Stimulated activated effector memory CD8-positive, alpha-beta T cell treated with anti-CD3 and anti-CD28 coated beads, Interleukin-12 subunit alpha, Interleukin-12 subunit beta, amount 100 ng/mL, for 72 hours (primary cell): Measurements from ENCODE around the gene MYOZ3.

Source experiments
- ATAC-seq: fragments of 150-1000 bp; cut with Tn5 transposase; 2 replicates; pipeline ENCODE4 v1.10.0; 2021
- DNase-seq, 2 donors: peaks; one replicate each; pipeline ENCODE4 v3.0.0; 2021 to 2022; ENCODE audit warnings: low spot score in 2 of 2
- H3K27ac Mint-ChIP-seq: one replicate; pipeline ENCODE4 v1.8.0; 2022; ENCODE audit warnings: mild to moderate bottlenecking, mixed read lengths
- H3K36me3 Mint-ChIP-seq: one replicate; pipeline ENCODE4 v1.8.0; 2022; ENCODE audit warnings: mild to moderate bottlenecking, mixed read lengths
- H3K4me1 Mint-ChIP-seq: one replicate; pipeline ENCODE4 v1.8.0; 2022; ENCODE audit warnings: mixed read lengths
- H3K4me3 Mint-ChIP-seq: one replicate; pipeline ENCODE4 v1.8.0; 2022; ENCODE audit warnings: mild to moderate bottlenecking, mixed read lengths
- H3K9me3 Mint-ChIP-seq: one replicate; pipeline ENCODE4 v1.8.0; 2022; ENCODE audit warnings: mixed read lengths

Gene MYOZ3

DNA sequence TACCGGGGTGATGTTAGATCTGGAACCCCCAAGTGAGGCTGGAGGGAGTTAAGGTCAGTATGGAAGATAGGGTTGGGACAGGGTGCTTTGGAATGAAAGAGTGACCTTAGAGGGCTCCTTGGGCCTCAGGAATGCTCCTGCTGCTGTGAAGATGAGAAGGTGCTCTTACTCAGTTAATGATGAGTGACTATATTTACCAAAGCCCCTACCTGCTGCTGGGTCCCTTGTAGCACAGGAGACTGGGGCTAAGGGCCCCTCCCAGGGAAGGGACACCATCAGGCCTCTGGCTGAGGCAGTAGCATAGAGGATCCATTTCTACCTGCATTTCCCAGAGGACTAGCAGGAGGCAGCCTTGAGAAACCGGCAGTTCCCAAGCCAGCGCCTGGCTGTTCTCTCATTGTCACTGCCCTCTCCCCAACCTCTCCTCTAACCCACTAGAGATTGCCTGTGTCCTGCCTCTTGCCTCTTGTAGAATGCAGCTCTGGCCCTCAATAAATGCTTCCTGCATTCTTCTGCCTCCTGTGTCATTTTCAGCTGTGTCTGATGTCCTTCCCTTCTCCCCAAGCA, 2.3 kb upstream of the MYOZ3 start:
- Mint-ChIP-seq H3K9me3 (no peaks in the 10 kb centered on the region), H3K4me3 (no peak overlapping the region), H3K36me3 (no peaks in the 10 kb centered on the region), H3K4me1 (peaks cover 5% of the 10 kb centered on the region), H3K27ac (no peak overlapping the region)
- DNase-seq = no peak
- ATAC-seq = no peak

DNA sequence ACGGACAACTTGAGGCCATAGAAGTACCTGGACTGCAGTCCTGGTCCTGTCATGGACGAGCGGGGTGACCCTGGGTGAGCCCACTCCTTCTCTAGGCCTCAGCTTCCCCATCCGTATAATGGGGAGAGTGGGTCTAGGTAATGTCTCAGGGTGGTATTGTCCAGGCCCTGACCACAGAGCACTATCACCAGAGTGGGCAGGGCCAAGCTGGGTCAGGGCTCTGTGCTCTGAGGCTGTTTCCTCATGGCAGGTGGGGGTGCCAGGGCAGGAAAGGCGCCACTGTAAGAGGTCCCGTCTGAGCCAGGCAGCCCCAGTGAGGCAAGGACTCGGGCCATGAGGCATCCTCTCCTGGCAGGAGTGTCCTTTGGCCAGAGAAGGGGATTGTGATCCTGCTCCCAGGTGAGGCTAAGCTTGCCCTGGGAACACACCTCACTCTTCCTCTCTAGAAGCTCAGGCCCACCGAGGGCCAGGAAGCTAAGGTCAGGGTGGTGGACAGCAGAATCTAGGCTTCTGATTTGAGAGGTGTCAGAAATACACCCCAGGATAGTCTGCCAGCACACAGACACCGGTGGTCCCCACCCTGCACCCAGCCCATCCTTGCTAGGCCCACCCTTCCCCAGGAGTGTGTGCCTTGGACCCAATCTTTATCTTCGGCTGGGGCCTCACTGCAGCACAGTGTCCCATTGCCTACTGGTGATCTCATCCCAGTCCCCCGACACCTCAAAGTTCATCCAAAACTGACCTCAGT, 1.5 kb upstream of the MYOZ3 start:
- DNase-seq (no peak), ATAC-seq (no peak)
- peaks cover 5% of the 10 kb centered on the region for H3K4me1 Mint-ChIP-seq
- no peak overlapping the region for H3K27ac Mint-ChIP-seq
- H3K4me3 Mint-ChIP-seq = no peak overlapping the region
- H3K36me3 Mint-ChIP-seq = no peaks in the 10 kb centered on the region
- H3K9me3 Mint-ChIP-seq = no peaks in the 10 kb centered on the region

DNA sequence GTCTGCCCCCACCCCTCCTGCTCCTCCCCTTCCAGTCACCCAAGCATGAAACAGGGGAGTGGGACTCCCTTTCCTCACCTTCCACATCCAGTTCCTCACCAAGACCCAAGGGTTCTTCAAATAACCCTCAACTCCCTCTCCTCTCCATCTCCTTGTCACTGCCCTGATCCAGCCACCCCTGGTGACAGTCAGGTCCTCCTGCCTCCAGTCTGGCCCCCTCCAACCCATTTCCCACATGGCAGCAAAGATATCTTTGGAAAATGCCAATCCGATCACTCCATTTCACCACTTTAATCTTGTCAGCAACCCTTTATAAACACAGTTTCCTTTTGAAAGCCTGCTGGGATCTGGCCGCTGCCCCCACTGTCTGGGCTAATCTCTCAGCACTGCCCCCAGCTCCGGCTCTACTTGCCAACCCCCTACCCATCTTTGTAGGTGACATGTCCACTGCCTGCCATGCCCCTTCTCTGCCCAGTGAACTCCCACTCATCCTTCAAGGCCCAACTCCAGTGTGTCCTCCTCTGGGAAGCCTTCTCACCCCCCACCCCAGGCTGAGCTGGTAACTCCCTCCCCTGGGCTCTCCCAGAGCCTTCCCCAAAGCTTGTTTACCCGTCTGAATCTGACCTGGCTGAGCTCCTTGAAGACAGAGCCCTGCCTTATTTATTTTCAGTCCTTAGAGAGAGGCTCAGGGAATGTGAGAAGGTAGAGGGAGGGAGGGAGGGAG, 781 bp upstream of the MYOZ3 start:
- DNase-seq (no peak), ATAC-seq (no peak)
- H3K36me3 Mint-ChIP-seq = no peaks in the 10 kb centered on the region
- H3K4me3 Mint-ChIP-seq = no peak overlapping the region
- H3K4me1 Mint-ChIP-seq = peaks cover 5% of the 10 kb centered on the region
- no peaks in the 10 kb centered on the region for H3K9me3 Mint-ChIP-seq
- no peak overlapping the region for H3K27ac Mint-ChIP-seq

DNA sequence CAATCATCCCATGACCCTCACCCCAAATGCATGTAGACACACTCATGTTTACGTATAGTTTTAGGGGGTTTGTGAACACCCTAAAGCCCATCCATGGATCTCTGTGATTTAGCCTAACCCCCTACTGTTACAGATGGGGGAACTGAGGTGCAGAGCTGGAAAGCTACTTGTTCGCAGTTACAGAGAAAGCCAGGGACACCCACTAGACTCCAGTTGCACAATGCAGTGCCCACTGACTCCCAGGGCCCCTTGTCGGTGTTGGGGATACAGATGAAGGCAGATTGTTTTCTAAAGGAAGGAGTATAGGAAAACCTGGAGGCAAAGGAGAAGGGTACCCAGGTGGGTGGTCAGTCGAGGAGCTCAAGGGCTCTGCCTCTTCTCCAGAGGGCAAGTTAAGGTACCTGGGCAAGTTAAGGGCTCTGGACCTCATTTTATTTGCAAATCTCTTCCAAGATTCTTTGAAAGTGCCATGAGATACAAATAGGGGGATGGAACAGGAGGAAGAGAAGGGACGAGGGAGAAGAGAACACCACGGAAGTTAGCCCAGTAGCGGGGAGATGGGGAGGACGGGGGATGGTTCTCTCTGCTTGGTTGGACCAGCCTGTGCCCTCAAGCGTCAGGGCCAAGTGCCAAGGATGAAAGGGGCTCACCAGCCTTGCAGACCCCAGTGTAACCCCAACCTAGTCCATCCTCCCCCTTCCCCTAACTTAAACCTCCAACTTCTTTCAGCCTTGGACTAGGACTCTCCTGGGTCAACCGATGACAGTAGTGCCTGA, 958 bp downstream of the MYOZ3 start:
- H3K36me3 Mint-ChIP-seq = no peaks in the 10 kb centered on the region
- H3K9me3 Mint-ChIP-seq = no peaks in the 10 kb centered on the region
- no peak for DNase-seq
- H3K27ac Mint-ChIP-seq = no peak overlapping the region
- peaks cover 5% of the 10 kb centered on the region for H3K4me1 Mint-ChIP-seq
- H3K4me3 Mint-ChIP-seq = no peak overlapping the region
- no peak for ATAC-seq

DNA sequence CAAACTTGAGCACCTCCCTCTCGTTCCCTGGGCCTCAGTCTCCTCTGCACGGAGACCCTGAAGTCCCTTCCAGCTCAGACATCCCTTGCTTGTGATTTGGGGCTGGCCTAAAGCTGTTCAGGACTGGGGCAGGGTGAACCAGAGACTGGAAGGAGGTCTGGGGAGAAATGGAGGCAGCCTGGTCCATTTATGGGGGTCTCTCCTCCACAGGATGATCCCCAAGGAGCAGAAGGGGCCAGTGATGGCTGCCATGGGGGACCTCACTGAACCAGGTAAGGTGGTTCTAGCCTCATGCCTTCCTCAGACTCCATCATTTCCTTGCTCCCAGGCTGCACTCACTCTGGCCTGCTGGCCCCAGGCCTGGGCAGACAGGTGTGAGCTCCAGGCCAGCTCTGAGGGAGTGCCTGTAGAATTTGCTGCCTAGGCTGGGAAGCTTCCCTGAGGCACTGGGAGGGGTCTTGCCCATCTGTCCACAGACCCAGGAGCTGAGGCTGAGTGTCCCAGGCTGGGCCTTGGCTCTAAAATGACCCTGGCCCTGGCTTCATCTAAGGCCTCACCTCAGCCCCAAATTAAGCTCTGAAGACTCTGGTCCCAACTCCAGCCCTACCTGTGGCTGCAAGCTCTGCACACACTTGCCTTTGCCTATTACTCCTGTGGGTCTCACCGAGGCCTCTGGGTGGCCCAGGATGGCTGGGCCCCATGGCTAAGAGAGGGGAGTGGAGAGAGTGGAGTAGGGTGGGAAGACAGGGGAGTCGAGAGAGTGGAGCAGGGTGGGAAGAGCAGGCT, 1.9 kb downstream of the MYOZ3 start:
- Mint-ChIP-seq H3K4me3 (no peak overlapping the region), H3K36me3 (no peaks in the 10 kb centered on the region), H3K27ac (no peak overlapping the region), H3K4me1 (no peaks in the 10 kb centered on the region), H3K9me3 (no peaks in the 10 kb centered on the region)
- ATAC-seq (no peak), DNase-seq (no peak)

DNA sequence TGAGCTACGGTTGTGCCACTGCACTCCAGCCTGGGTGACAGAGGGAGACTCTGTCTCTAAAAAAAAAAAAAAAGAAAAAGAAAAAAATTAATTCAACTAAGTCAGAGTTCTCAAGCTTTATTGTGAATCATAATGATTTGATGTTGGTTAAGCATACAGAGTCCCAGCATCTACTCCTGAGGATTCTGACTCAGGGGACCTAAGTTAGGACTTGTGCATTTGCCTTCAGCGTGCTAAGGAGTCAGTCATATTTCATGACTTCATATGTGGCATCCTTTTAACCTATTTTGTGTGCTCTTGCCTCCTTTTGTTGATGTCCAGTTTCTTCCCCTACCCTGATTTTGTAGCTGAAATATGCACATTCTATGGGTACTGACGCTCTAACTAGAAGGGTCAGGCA, 2.9 kb downstream of the MYOZ3 start:
- Mint-ChIP-seq H3K36me3 (no peaks in the 10 kb centered on the region), H3K4me1 (no peaks in the 10 kb centered on the region), H3K4me3 (no peak overlapping the region), H3K27ac (no peak overlapping the region), H3K9me3 (no peaks in the 10 kb centered on the region)
- ATAC-seq = no peak
- no peak for DNase-seq

DNA sequence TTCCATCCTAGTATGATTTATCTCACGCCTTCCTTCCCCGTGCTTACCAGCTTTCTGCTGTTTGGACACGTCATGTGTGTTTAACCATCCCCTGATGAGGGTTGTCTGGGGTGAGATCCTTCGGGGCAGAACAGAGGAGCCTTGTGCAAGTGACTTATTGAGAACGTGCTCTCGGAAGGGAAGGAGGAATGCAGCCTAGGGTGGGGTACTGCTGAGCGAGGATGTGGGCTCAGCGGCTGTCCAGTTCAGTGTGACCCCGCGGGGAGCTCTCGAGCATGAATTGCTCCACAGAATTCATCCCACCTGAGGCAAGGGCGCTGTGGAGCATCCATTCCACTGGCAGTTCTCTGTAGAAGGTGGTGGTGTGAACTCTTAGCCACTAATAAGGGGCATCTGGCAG, 4.0 kb downstream of the MYOZ3 start:
- ATAC-seq (no peak), DNase-seq (no peak)
- H3K4me3 Mint-ChIP-seq = no peak overlapping the region
- H3K4me1 Mint-ChIP-seq = no peaks in the 10 kb centered on the region
- no peak overlapping the region for H3K27ac Mint-ChIP-seq
- H3K36me3 Mint-ChIP-seq = no peaks in the 10 kb centered on the region
- H3K9me3 Mint-ChIP-seq = no peaks in the 10 kb centered on the region

DNA sequence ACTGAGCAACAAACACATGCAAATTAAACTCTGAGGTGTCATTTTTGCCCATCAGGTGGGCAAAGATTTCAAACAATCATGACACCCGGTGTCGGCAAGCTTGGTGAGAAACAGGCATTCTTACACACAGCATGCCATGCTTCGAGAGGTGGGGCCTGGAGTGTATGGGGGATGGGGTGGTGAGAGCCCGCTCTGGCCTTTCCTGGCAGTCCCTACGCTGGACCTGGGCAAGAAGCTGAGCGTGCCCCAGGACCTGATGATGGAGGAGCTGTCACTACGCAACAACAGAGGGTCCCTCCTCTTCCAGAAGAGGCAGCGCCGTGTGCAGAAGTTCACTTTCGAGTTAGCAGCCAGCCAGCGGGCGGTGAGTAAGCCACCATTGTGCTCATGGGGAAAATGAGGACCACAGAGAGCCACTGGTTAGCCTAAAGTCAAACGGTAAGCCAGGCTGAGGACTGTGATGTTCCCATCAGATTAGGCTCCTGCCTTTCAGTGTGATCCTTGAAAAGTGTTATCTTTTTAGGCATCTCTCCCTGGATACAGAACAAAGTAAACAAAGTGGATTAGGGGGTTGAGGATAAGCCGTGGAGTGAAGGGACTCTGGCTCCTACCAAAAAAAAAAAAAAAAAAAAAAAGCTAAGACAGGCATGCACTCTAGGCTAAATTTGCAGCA, 9.4 kb downstream of the MYOZ3 start:
- Mint-ChIP-seq H3K36me3 (no peaks in the 10 kb centered on the region), H3K27ac (no peak overlapping the region), H3K9me3 (no peaks in the 10 kb centered on the region), H3K4me1 (no peaks in the 10 kb centered on the region), H3K4me3 (peak overlapping the region; percentile 70)
- DNase-seq (no peak), ATAC-seq (no peak)

DNA sequence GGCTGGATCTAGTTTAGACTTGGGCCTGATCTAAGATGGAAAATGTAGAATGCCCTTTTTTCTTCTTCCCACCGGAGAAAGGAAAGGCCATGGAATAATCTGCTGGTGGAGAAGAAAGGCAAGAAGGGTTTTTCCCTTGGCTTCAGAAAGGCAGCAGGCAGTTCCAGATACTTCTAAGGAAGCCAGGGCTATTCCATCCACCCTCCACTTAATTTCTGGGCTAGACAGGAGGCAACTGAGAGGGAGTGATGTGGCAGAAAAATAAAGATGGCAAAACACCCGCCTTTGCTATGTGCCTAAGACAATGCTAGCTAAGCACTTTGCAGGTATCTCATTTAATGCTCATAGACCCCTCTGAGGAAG, 9.9 kb downstream of the MYOZ3 start:
- no peak for ATAC-seq
- no peaks in the 10 kb centered on the region for H3K4me1 Mint-ChIP-seq
- H3K27ac Mint-ChIP-seq = no peak overlapping the region
- DNase-seq = no peak
- no peaks in the 10 kb centered on the region for H3K36me3 Mint-ChIP-seq
- H3K4me3 Mint-ChIP-seq = peak overlapping the region; percentile 70
- no peaks in the 10 kb centered on the region for H3K9me3 Mint-ChIP-seq

DNA sequence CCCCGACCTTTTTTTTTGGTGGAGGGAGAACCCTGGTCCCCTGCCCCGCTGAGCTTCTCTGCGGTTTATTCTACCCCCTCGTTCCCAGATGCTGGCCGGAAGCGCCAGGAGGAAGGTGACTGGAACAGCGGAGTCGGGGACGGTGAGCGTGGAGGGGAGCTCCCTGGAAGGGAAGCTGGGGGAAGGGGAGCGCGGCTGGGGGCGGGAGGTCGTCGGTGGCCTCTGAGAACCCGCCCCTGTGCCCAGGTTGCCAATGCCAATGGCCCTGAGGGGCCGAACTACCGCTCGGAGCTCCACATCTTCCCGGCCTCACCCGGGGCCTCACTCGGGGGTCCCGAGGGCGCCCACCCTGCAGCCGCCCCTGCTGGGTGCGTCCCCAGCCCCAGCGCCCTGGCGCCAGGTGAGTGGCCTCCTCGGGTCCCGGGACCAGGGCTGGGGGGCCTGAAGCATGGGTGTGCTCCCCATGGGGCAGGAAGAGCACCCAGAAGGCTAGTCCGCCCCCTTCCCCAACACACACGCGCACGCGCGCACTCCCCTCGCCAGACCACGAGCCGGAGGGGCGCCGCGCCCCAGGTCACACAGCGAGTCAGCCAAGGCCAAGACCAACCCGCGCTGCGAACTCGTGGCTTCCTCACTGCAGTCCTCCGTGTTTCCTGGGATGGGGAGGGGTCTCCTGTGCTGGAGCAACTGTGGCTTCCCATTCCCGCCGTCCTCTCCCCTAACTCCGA, 10.6 kb downstream of the MYOZ3 start:
- peak; percentile 61 for ATAC-seq
- H3K4me3 Mint-ChIP-seq = peak overlapping the region; percentile 70
- no peaks in the 10 kb centered on the region for H3K36me3 Mint-ChIP-seq
- H3K27ac Mint-ChIP-seq = no peak overlapping the region
- no peak for DNase-seq
- H3K4me1 Mint-ChIP-seq = no peaks in the 10 kb centered on the region
- no peaks in the 10 kb centered on the region for H3K9me3 Mint-ChIP-seq

DNA sequence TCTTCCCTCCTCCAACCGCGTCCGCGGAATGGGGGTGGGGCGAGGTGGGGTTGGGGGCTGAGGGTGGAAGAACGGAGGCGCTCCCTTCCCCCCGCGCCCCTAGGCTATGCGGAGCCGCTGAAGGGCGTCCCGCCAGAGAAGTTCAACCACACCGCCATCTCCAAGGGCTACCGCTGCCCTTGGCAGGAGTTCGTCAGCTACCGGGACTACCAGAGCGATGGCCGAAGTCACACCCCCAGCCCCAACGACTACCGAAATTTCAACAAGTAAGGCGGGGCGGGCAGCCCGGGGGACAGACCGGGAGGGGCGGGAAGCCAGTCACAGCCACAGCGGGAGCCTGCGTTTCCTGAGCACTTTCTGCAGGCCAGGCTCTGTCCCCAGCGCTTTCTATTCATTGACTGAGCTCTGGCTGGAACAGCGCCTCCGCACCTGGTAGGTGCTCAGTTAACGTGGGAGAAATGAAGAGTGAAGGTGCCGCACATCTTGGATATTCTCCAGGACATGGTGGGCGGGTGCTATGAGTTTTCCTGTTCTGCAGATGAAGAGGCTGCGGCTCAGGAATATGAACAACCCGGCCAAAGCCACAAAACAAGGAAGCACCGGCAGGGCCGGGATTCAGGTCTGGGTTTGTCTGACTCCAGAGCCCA, 11.3 kb downstream of the MYOZ3 start:
- Mint-ChIP-seq H3K4me3 (peak overlapping the region; percentile 70), H3K36me3 (no peaks in the 10 kb centered on the region), H3K9me3 (no peaks in the 10 kb centered on the region), H3K4me1 (no peaks in the 10 kb centered on the region), H3K27ac (no peak overlapping the region)
- peak in 1 of 2 donors; percentile 50 for DNase-seq
- ATAC-seq = peak; percentile 62

DNA sequence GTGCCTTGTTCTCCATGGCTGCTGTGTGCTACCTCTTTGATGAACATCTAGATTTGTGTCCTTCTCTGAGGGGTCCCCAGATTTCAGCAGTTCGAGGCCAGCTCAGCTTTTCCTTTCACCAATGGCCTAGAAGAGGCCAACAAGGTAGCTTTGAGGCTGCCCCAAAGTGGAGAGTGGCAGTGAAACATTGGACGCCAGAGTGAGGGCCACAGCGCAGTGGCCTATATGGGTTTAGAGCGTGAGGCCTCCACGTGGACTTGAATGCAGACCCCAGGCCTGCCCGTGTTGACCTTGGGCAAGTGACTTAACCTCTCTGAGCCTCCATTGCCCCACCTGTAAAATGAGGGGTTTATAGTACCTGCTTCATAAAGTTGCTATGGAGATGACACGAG, 11.8 kb downstream of the MYOZ3 start:
- no peaks in the 10 kb centered on the region for H3K9me3 Mint-ChIP-seq
- H3K4me3 Mint-ChIP-seq = peak overlapping the region; percentile 70
- no peak overlapping the region for H3K27ac Mint-ChIP-seq
- DNase-seq (no peak), ATAC-seq (no peak)
- no peaks in the 10 kb centered on the region for H3K36me3 Mint-ChIP-seq
- no peaks in the 10 kb centered on the region for H3K4me1 Mint-ChIP-seq

DNA sequence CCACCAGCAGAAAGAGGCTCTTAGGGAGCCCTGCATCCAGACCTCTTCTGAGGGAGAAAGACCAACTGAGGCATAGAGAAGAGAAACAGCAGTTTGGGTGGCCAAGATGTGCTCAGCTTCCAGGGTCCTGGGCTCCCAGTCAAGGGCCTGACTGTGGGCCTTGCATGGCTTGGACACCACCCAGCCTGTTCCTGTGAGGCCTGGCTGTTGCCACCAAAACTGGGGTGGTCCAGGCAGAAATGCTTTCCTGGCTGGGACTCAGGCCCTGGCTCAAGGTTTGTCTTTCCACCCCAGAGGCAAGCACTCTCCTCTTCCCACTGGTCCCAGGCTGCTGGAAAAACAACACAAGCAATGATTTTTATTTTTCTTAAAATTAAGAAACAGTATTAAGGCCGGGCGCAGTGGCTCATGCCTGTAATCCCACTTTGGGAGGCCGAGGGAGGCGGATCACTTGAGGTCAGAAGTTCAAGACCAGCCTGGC, 13.3 kb downstream of the MYOZ3 start:
- Mint-ChIP-seq H3K27ac (no peak overlapping the region), H3K4me1 (no peaks in the 10 kb centered on the region), H3K36me3 (no peaks in the 10 kb centered on the region), H3K9me3 (no peaks in the 10 kb centered on the region), H3K4me3 (no peak overlapping the region)
- no peak for ATAC-seq
- no peak for DNase-seq
